HepG2 (cell line): Measurements from ENCODE around the gene ANKZF1. TPM values are rescaled to one million over a fixed set of nuclear protein-coding genes. Genes with fewer than 3 reads are reported as not detected.

Experiments used
- ATAC-seq: fragments of 200-7000 bp; cut with Tn5 transposase; 3 replicates; pipeline ENCODE4 v1.9.1; 2020; ENCODE audit warnings: mild to moderate bottlenecking, moderate library complexity
- BruUV-seq: library from RNA; stranded (reverse); fragments of 400-500 nt; replicated peaks from 2 replicates; lab custom pipeline; 2021; lab: Mats Ljungman, UMichigan
- CTCF ChIA-PET: fragments of 300-600 bp; formaldehyde crosslinking; extraction: SDS; loops from one replicate; lab custom pipeline; 2021; ENCODE audit warnings: low total read pairs, inconsistent platforms, low intra/inter-chr PET ratio; lab: Yijun Ruan, JAX
- POLR2A ChIA-PET: fragments of 350-600 bp; sonication (Branson Sonifier 250); formaldehyde crosslinking; loops from one replicate; lab custom pipeline; 2020; ENCODE audit warnings: antibody characterized with exemption, inconsistent platforms; lab: Yijun Ruan, JAX
- DNase-seq: peaks from one replicate; pipeline ENCODE4 v3.0.0-alpha.2; 2015; ENCODE audit warnings: low spot score
- FAIRE-seq: peaks from 3 replicates; lab custom pipeline; 2011; peaks lifted over from hg19 to GRCh38; lab: Jason Lieb, UNC
- H2AFZ ChIP-seq: one replicate; pipeline ENCODE4 v1.6.1; 2011; ENCODE audit warnings: low read length, inconsistent platforms
- H3K27ac ChIP-seq: fragments of 300-600 bp; 3 replicates; pipeline ENCODE4 v1.8.0; 2011; ENCODE audit warnings: mixed run types, mild to moderate bottlenecking, mixed read lengths, low read length, inconsistent platforms; ENCODE audit not compliant: insufficient read depth; ENCODE audit errors: extremely low read length
- H3K27me3 ChIP-seq, 2 experiments: fragments of 200-600 bp in 1 of 2; 2 replicates in 1 of 2; 3 replicates in 1 of 2; pipeline versions ENCODE4 v1.6.0 to v1.8.0; 2011; ENCODE audit warnings: low read length in 2 of 2, mild to moderate bottlenecking in 2 of 2, moderate library complexity in 2 of 2, inconsistent platforms in 1 of 2; ENCODE audit not compliant: insufficient read depth in 2 of 2, control insufficient read depth in 1 of 2
- H3K36me3 ChIP-seq, 2 experiments: fragments of 200-600 bp in 1 of 2; replicated peaks in 1 of 2; 2 replicates in 1 of 2; 3 replicates in 1 of 2; pipeline versions ENCODE4 v1.5.1 to v1.8.0; 2011; ENCODE audit warnings: low read length in 2 of 2, inconsistent platforms in 1 of 2; ENCODE audit not compliant: insufficient read depth in 2 of 2, control insufficient read depth in 1 of 2
- H3K4me1 ChIP-seq: 2 replicates; pipeline ENCODE4 v1.5.1; 2012; ENCODE audit warnings: low read length, inconsistent platforms; ENCODE audit not compliant: insufficient read depth
- H3K4me2 ChIP-seq: 2 replicates; pipeline ENCODE4 v1.6.0; 2011; ENCODE audit warnings: low read depth, low read length, inconsistent platforms
- H3K4me3 ChIP-seq, 3 experiments: fragments of 200-600 bp in 1 of 3; sonication (generic), shearing (Covaris generic) in 1 of 3; replicated peaks in 1 of 3; 2 replicates each; pipeline ENCODE4 v1.5.1; 2011 to 2016; ENCODE audit warnings: low read length in 3 of 3, inconsistent platforms in 2 of 3, low read depth in 2 of 3, mild to moderate bottlenecking in 2 of 3, control low read depth in 1 of 3, mixed read lengths in 1 of 3; ENCODE audit not compliant: insufficient read depth in 1 of 3
- H3K79me2 ChIP-seq: one replicate; pipeline ENCODE4 v1.6.1; 2011; ENCODE audit warnings: low read length, inconsistent platforms; ENCODE audit not compliant: insufficient read depth
- H3K9ac ChIP-seq: 2 replicates; pipeline ENCODE4 v1.6.0; 2011; ENCODE audit warnings: mild to moderate bottlenecking, low read depth, low read length, inconsistent platforms; ENCODE audit not compliant: insufficient read depth
- H3K9me3 ChIP-seq: 2 replicates; pipeline ENCODE4 v1.5.1; 2012; ENCODE audit warnings: mild to moderate bottlenecking, low read length
- H4K20me1 ChIP-seq: 2 replicates; pipeline ENCODE4 v1.6.0; 2011; ENCODE audit warnings: inconsistent platforms, mild to moderate bottlenecking, low read length, moderate library complexity; ENCODE audit not compliant: insufficient read depth
- CEBPB ChIP-seq: IDR thresholded peaks from 2 replicates; pipeline ENCODE4 v1.6.1; 2011; ENCODE audit warnings: low read depth, low read length, improper control_type of control experiment, borderline replicate concordance
- EP300 ChIP-seq, 3 experiments: sonication (generic) in 1 of 3; formaldehyde crosslinking in 1 of 3; IDR thresholded peaks; 2 replicates each; pipeline versions ENCODE4 v1.5.1 to v1.6.1; 2011 to 2020; ENCODE audit warnings: low read depth in 2 of 3, low read length in 2 of 3, borderline replicate concordance in 1 of 3, improper control_type of control experiment in 1 of 3, mild to moderate bottlenecking in 1 of 3, missing genetic modification reagents in 1 of 3, moderate library complexity in 1 of 3
- GTF2F1 ChIP-seq: fragments of 150-350 bp; IDR thresholded peaks from 2 replicates; pipeline ENCODE4 v1.6.1; 2014; ENCODE audit warnings: low read length
- HNRNPK ChIP-seq: fragments of 200-400 bp; formaldehyde crosslinking; IDR thresholded peaks from 2 replicates; pipeline ENCODE4 v1.6.1; 2018; ENCODE audit warnings: low read length, low read depth, moderate library complexity, mild to moderate bottlenecking; ENCODE audit not compliant: poor library complexity, severe bottlenecking
- HOMEZ ChIP-seq: IDR thresholded peaks from 2 replicates; pipeline ENCODE4 v1.6.1; 2016; ENCODE audit warnings: low read depth
- POLR2G ChIP-seq: fragments of 200-400 bp; formaldehyde crosslinking; IDR thresholded peaks from 2 replicates; pipeline ENCODE4 v1.6.1; 2018; ENCODE audit warnings: mild to moderate bottlenecking, low read depth, low read length, moderate library complexity
- ZMYM3 ChIP-seq: sonication (generic); formaldehyde crosslinking; IDR thresholded peaks from 2 replicates; pipeline ENCODE4 v1.5.1; 2020; ENCODE audit warnings: mild to moderate bottlenecking, missing genetic modification reagents
- ZNF136 ChIP-seq: sonication (generic); formaldehyde crosslinking; IDR thresholded peaks from 2 replicates; pipeline ENCODE4 v1.8.1; 2022; ENCODE audit warnings: low read depth, mild to moderate bottlenecking, moderate library complexity, missing genetic modification reagents
- ZNF770 ChIP-seq: sonication (generic); formaldehyde crosslinking; IDR thresholded peaks from 2 replicates; pipeline ENCODE4 v1.5.0; 2020; ENCODE audit warnings: mild to moderate bottlenecking, missing genetic modification reagents
- WGBS: methylation state at CpG from one replicate; pipeline ENCODE4 v1.1.6; 2017; ENCODE audit warnings: low lambda C conversion rate; 5-methylcytosine and 5-hydroxymethylcytosine counted together
- in situ Hi-C: cut with HindIII; loops from 2 replicates; pipeline ENCODE4 v1.10.0; 2017; ENCODE audit warnings: low pct_unique_long_range_greater_than_20kb; ENCODE audit not compliant: extremely low pct_ligation_motif_present
- intact Hi-C: fragments of 100-400 bp; cut with micrococcal nuclease; formaldehyde crosslinking; loops from one replicate; pipeline ENCODE4 v1.10.0; 2022; ENCODE audit not compliant: unreplicated experiment
- polyA plus RNA-seq, 8 experiments: library from polyadenylated mRNA; depleted of rRNA in 3 of 8; stranded (reverse) in 7 of 8; unstranded in 1 of 8; fragments of >200 nt; fragmentation: Illumina TruSeq in 4 of 8; extraction: Trizol in 4 of 8; gene quantifications; 2 replicates each; pipeline versions ENCODE4 v1.2.1 to v1.2.3, GENCODE V29; 2011 to 2016; ENCODE audit warnings: low read depth in 4 of 8, missing spikeins in 1 of 8, mixed read lengths in 1 of 8; ENCODE audit not compliant: insufficient read depth in 1 of 8
- total RNA-seq, 5 experiments: library from RNA; depleted of rRNA; stranded (reverse); fragments of >200 nt; fragmentation: Illumina TruSeq; extraction: Trizol; gene quantifications; 2 replicates each; pipeline ENCODE4 v1.2.3, GENCODE V29; 2016; ENCODE audit warnings: low read depth in 1 of 5

Gene ANKZF1
- total and polyA plus RNA-seq, 2 of the 13 experiments (the other 11 are each of a cell fraction or from before 2014, with no cell fraction given) = 25.3 to 128 TPM

- CTCF ChIA-PET = no interaction called here
- no TSS peak for BruUV-seq
These were observed 42.7 kb upstream of the ANKZF1 start for GRCh38 chr2:219186754-219187456.

GRCh38 chr2:219197388-219197787 lies 32.2 kb upstream of the ANKZF1 start:
- DNase-seq = no peak
- in situ Hi-C loops = no loop called here
- FAIRE-seq = no peak
- Histone ChIP-seq H3K79me2 (no peaks in the 10 kb centered on the region), H2AFZ (no peak overlapping the region), H3K27ac (no peak overlapping the region), H3K4me2 (no peak overlapping the region), H4K20me1 (no peaks in the 10 kb centered on the region), H3K36me3 (no peaks in the 10 kb centered on the region), H3K27me3 (no peaks in the 10 kb centered on the region), H3K9ac (no peak overlapping the region), H3K4me3 (no peak overlapping the region), H3K4me1 (peaks cover 46% of the 10 kb centered on the region), H3K9me3 (no peaks in the 10 kb centered on the region)
- 90% methylated on average over 1 of the region's 1 CpG for WGBS
- TF ChIP-seq HNRNPK (peak; percentile 33), CEBPB (peak; percentile 62), ZMYM3 (0 out of 2 replicates have a peak, but pooled peaks have one; percentile 15), EP300 (IDR thresholded peaks at IDR 0.05; ENCODE audit: low read depth in 2 of 2, low read length in 2 of 2) (peak in 1 of 2 experiments; percentile 14; a peak in 1 of 4 replicates), EP300 (CRISPR knock-in tag; IDR thresholded peaks at IDR 0.05; ENCODE audit: borderline replicate concordance) (no peak), GTF2F1 (no peak), HOMEZ (CRISPR knock-in tag) (no peak), ZNF770 (CRISPR knock-in tag) (peak; percentile 87)
- BruUV-seq = no TSS peak
- POLR2A ChIA-PET = interaction anchor here (2.4 to 10.9 kb wide), 2 partner anchors 10 to 21 kb away, joined by 13 to 102 read pairs; partner anchors contain the start of genes CNPPD1 and ZFAND2B
- intact Hi-C loops = no loop called here
- no peak for ATAC-seq
- CTCF ChIA-PET = no interaction called here

More at GRCh38 chr2:219186754-219187456, 42.7 kb upstream of the ANKZF1 start:
- peak; percentile 24; the same call in 1 of the 3 replicates for ATAC-seq
- Histone ChIP-seq H3K9ac (no peak overlapping the region), H4K20me1 (no peaks in the 10 kb centered on the region), H3K9me3 (no peaks in the 10 kb centered on the region), H3K79me2 (no peaks in the 10 kb centered on the region), H3K27me3 (no peaks in the 10 kb centered on the region), H3K36me3 (peaks cover 10 to 22% of the 10 kb centered on the region in 2 experiments), H2AFZ (no peak overlapping the region), H3K4me2 (no peak overlapping the region), H3K4me3 (no peak overlapping the region), H3K27ac (no peak overlapping the region), H3K4me1 (peaks cover 3% of the 10 kb centered on the region; the same call in 1 of the 2 replicates)
- POLR2A ChIA-PET = interaction anchor here (0.7 kb wide), 1 partner anchor 19 kb away, joined by 4 read pairs; the partner anchor contains the start of gene ZFAND2B
- 97% methylated on average over 7 of the region's 7 CpGs for WGBS
- intact Hi-C loops = no loop called here
- DNase-seq = no peak
- TF ChIP-seq POLR2G (0 out of 2 replicates have a peak, but pooled peaks have one; percentile 15), ZNF136 (CRISPR knock-in tag) (no peak)
- no peak for FAIRE-seq
- in situ Hi-C loops = no loop called here
